Heart right ventricle (tissue), 16 donors: ENCODE results near the gene AK4. TPM values are rescaled to one million over a fixed set of nuclear protein-coding genes. Genes with fewer than 3 reads are reported as not detected.
A peak's percentile ranks its signal among the peaks of the same experiment; 100 is the strongest.
"Not testable (repeated sequence)": the region's sequence is repeated elsewhere in the genome, so short reads cannot be mapped to it uniquely, and the experiment has no call there.

Source experiments
- ATAC-seq, 8 donors: fragments of 200-7000 bp; cut with Tn5 transposase; one replicate each; pipeline ENCODE4 v1.9.1; 2020; ENCODE audit warnings: mild to moderate bottlenecking in 8 of 8, moderate library complexity in 8 of 8, moderate number of reproducible peaks in 1 of 8
- DNase-seq, 2 donors: peaks; one replicate each; pipeline ENCODE4 v3.0.0-alpha.2; 2020
- H3K27ac ChIP-seq, 10 donors: fragments of 200-600 bp; sonication (generic) in 2 of 10; one replicate each; pipeline versions ENCODE4 v1.5.0 to v1.8.0; 2020 to 2022; ENCODE audit warnings: mild to moderate bottlenecking in 3 of 10
- H3K27me3 ChIP-seq, 7 donors: fragments of 200-600 bp; one replicate each; pipeline ENCODE4 v1.8.0; 2021 to 2022; ENCODE audit warnings: mild to moderate bottlenecking in 2 of 7
- H3K36me3 ChIP-seq, 9 donors: fragments of 200-600 bp; sonication (generic) in 1 of 9; one replicate each; pipeline versions ENCODE4 v1.5.0 to v1.8.0; 2020 to 2022; ENCODE audit warnings: mild to moderate bottlenecking in 2 of 9
- H3K4me1 ChIP-seq, 9 donors: fragments of 200-600 bp; sonication (generic) in 1 of 9; one replicate each; pipeline versions ENCODE4 v1.5.0 to v1.8.0; 2020 to 2022; ENCODE audit warnings: mild to moderate bottlenecking in 4 of 9
- H3K4me3 ChIP-seq, 10 donors: fragments of 200-600 bp; sonication (generic) in 2 of 10; one replicate each; pipeline versions ENCODE4 v1.5.0 to v1.8.0; 2020 to 2022; ENCODE audit warnings: mild to moderate bottlenecking in 7 of 10, moderate library complexity in 2 of 10
- H3K9me3 ChIP-seq, 11 donors: fragments of 200-600 bp in 10 of 11; sonication (generic) in 2 of 11; one replicate each; pipeline versions ENCODE4 v1.5.0 to v1.8.0; 2013 to 2022; ENCODE audit warnings: mild to moderate bottlenecking in 2 of 11, control low read depth in 1 of 11, moderate library complexity in 1 of 11
- WGBS, 2 donors: extraction: QIAGEN DNeasy Blood & Tissue Kit; methylation state at CpG; one replicate each; pipeline ENCODE4 v1.1.7; 2013; ENCODE audit warnings: inconsistent platforms in 1 of 2; 5-methylcytosine and 5-hydroxymethylcytosine counted together
- intact Hi-C, 10 donors: fragments of 100-400 bp; cut with DNase I; formaldehyde crosslinking; loops; one replicate each; pipeline versions ENCODE4 v1.11.1 to v1.14.2; 2022
- long read RNA-seq, 3 donors: library from polyadenylated mRNA; unstranded; transcript quantifications; one replicate each; pipeline ENCODE4 v2.0.0, GENCODE V29; 2020 to 2021
- polyA plus RNA-seq, 2 donors: library from polyadenylated mRNA; stranded (reverse); fragments of 200-250 nt; gene quantifications; one replicate each; pipeline ENCODE4 v1.2.3, GENCODE V29; 2013
- total RNA-seq, 10 donors: library from RNA; stranded (reverse); fragmentation: NEBNext Ultra II Directional in 3 of 10; extraction: Animal tissue kit (Norgen Biotek cat#: 25700) in 3 of 10; gene quantifications; one replicate each; pipeline versions ENCODE4 v1.2.1 to v1.2.4, GENCODE V29; 2021 to 2023
- TF ChIP-seq, protein P1 (sequence below), 9 donors: fragments of 200-600 bp; sonication (generic) in 2 of 9; IDR thresholded peaks; one replicate each; pipeline versions ENCODE4 v1.5.0 to v1.8.0; 2021 to 2022; ENCODE audit warnings: antibody characterized with exemption in 9 of 9, mild to moderate bottlenecking in 5 of 9, moderate library complexity in 1 of 9
- donor health status: Arrhythmogenic right ventricular cardiomyopathy.
- donor health status: ischemic (EF 13 %, LVEDD 7.1; RV severe dilation, severe dysfunction).
- donor health status: healthy with polysubstance abuse.
- donor health status: DM: no; HTN: yes; CAD: no.
- donor health status: DM: no; HTN: no; CAD: no.
- donor health status: ischemic (EF 25% LVEDD 6.9; RV normal size, moderate dysfunction).
- donor health status: ischemic (EF 25% LVEDD 5.7; RV mildly dilated, moderate dysfunction).
- donor health status: healthy.
- donor health status: DM: yes; HTN: yes; CAD: no.
- donor health status: Ischemic cardiomyopathy.
- donor health status: ischemic (EF 35%, LVEDD 5.7; RV mildly dilated, moderate dysfunction).
- donor health status: nonischemic (EF 11% LVEDD 7.7; RV severe dilation, severe dysfunction).
- donor health status: DM: yes; HTN: yes; CAD: no.
- donor health status: PGD.
- donor health status: ischemic (EF 29% LVEDD 5.4; RV normal size, mild dysfunction).
- donor health status: nonischemic (EF 23%, LVEDD 6.1; RV moderate dilation, normal function).

AK4 gene
- total RNA-seq = 100 to 1,000 TPM; 122 to 179 (median 143) TPM
- 10 to 100 TPM in 1 of 2 donors, 1 to 10 TPM in 1; 9.9 to 25.1 TPM for polyA plus RNA-seq
- long read RNA-seq, donor 1, full-length matches to known transcripts = 61 of 87 reads
- long read RNA-seq, donor 1, partial matches to known transcripts = 2 of 87 reads
- long read RNA-seq, donor 1, other reads (novel, unspliced or antisense) = 24 of 87 reads
- long read RNA-seq, donor 2, full-length matches to known transcripts = 98 of 136 reads
- long read RNA-seq, donor 2, partial matches to known transcripts = 2 of 136 reads
- long read RNA-seq, donor 2, other reads (novel, unspliced or antisense) = 36 of 136 reads
- long read RNA-seq, donor 3, full-length matches to known transcripts = 158 of 237 reads
- long read RNA-seq, donor 3, partial matches to known transcripts = 33 of 237 reads
- long read RNA-seq, donor 3, other reads (novel, unspliced or antisense) = 46 of 237 reads

DNA sequence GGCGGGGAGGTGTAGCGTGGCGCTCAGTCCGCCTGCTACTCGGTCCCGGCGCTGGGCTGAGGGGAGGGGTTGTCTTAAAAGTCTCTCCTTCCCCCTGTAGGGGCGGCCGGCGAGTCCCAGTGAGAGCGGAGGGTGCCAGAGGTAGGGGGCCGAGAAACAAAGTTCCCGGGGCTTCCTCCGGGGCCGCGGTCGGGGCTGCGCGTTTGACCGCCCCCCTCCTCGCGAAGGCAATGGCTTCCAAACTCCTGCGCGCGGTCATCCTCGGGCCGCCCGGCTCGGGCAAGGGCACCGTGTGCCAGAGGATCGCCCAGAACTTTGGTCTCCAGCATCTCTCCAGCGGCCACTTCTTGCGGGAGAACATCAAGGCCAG, at the start of gene AK4:
TSS of gene AK4 (plus strand) at position 26 of the 370 bp plus-strand sequence. CDS start at position 231, 205 bp downstream.
- WGBS, 2 donors = 0 to 3% methylated on average over 8 to 12 of the region's 33 CpGs

DNA sequence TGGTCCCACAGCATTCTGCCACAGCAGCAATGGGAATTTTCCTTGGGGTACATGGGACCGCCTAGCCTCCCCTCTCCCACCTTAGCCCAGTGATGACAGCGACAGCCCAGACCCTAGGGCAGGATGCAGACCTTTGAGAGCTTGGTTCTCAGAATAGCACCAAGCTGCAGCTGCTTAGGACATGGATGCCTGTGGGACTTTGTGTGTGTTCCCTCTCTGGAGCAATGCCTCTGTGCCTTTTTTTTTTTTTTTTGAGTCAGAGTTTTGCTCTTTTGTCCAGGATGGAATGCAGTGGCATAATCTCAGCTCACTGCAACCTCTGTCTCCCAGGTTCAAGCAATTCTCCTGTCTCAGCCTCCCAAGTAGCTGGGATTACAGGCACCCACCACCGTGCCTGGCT, 44.2 kb upstream of the AK4 start:
- Histone ChIP-seq H3K4me1 (peaks cover 0 to 9% (median 0%) of the 10 kb centered on the region in 9 donors), H3K4me3 (no peak overlapping the region), H3K9me3 (peaks cover 0 to 33% (median 14%) of the 10 kb centered on the region in 11 donors), H3K27ac (no peak overlapping the region), H3K36me3 (no peaks in the 10 kb centered on the region), H3K27me3 (no peaks in the 10 kb centered on the region)
- ATAC-seq (no peak), DNase-seq (no peak)
- TF ChIP-seq, protein P1, sequence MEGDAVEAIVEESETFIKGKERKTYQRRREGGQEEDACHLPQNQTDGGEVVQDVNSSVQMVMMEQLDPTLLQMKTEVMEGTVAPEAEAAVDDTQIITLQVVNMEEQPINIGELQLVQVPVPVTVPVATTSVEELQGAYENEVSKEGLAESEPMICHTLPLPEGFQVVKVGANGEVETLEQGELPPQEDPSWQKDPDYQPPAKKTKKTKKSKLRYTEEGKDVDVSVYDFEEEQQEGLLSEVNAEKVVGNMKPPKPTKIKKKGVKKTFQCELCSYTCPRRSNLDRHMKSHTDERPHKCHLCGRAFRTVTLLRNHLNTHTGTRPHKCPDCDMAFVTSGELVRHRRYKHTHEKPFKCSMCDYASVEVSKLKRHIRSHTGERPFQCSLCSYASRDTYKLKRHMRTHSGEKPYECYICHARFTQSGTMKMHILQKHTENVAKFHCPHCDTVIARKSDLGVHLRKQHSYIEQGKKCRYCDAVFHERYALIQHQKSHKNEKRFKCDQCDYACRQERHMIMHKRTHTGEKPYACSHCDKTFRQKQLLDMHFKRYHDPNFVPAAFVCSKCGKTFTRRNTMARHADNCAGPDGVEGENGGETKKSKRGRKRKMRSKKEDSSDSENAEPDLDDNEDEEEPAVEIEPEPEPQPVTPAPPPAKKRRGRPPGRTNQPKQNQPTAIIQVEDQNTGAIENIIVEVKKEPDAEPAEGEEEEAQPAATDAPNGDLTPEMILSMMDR (IDR thresholded peaks at IDR 0.05) = no peak
- intact Hi-C loops = no loop called here
- 90 to 91% methylated on average over 3 of the region's 3 CpGs for WGBS, 2 donors

More for the DNA sequence above, at the start of gene AK4:
- Histone ChIP-seq H3K27me3 (peaks cover 0 to 25% (median 0%) of the 10 kb centered on the region in 7 donors), H3K4me3 (peak within 1 kb of the TSS; percentile 77 to 94 (median 86)), H3K4me1 (peaks cover 0 to 38% (median 18%) of the 10 kb centered on the region in 9 donors), H3K27ac (peak within 1 kb of the TSS; percentile 55 to 95 (median 88))
- not testable (repeated sequence) for H3K9me3 ChIP-seq, H3K36me3 ChIP-seq, DNase-seq
- peak; percentile 21 to 72 (median 44) for ATAC-seq
- intact Hi-C loops = loop anchor here in 5 of 10 donors (2.0 to 10.0 kb wide), 5 partner anchors 34 to 83 kb away; no protein-coding TSS in a partner anchor

DNA sequence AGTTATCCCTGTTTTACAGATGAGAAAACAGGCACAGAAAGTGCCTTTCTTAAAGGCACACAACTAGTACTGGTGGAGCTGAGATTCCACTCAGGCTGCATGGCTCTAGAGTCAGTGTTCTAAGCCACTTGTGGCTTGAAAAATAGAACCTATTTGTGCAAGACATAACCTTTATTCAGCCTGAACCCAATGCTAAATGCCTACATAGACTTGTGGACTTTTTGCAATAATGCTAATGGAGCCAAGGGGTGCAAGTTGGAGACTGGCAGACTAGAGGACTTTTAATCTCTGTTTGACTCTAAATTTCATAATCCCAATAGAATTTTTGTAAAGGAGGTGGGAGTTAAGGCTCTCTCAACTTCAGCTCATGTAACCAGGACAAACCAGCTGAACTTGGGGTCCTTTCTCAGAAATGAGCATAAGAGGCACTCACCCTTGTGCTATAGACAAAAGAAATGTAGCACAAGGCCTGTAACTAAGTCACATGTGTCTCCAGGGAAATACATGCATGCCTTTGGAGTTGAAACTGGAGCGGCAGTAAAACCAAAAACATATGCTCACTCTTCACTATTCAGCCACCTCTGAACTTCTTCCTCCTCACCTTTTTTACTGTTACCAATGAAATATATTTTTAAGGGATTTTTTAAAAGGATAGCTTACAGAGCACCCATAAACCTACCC, 43.0 kb upstream of the AK4 start:
- Histone ChIP-seq H3K27ac (no peak overlapping the region), H3K36me3 (no peaks in the 10 kb centered on the region), H3K4me1 (peaks cover 0 to 9% (median 0%) of the 10 kb centered on the region in 9 donors), H3K9me3 (peaks cover 0 to 21% (median 7%) of the 10 kb centered on the region in 11 donors), H3K27me3 (no peaks in the 10 kb centered on the region), H3K4me3 (no peak overlapping the region)
- intact Hi-C loops = no loop called here
- ATAC-seq = no peak
- 49 to 56% methylated on average over 1 of the region's 1 CpG for WGBS, 2 donors
- TF ChIP-seq, protein P1 (IDR thresholded peaks at IDR 0.05) = no peak
- no peak for DNase-seq

DNA sequence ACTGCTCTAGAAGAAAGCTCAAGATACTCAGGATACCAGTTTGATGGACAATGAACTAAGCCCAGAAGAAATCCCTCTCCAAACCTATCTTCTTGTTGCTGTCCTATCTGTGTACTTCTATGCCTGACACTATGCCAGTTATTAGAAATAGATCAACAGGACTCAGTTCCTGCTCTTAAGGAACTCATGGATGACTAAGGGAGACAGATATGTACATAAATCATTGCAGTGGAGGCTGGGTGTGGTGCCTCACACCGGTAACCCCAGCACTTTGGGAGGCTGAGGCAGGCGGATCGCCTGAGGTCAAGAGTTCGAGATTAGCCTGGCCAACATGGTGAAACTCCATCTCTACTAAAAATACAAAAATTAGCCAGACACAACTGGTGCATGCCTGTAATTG, 42.4 kb upstream of the AK4 start:
- Histone ChIP-seq H3K4me1 (peaks cover 0 to 9% (median 0%) of the 10 kb centered on the region in 9 donors), H3K4me3 (no peak overlapping the region), H3K9me3 (peaks cover 0 to 16% (median 3%) of the 10 kb centered on the region in 11 donors), H3K36me3 (no peaks in the 10 kb centered on the region), H3K27me3 (no peaks in the 10 kb centered on the region), H3K27ac (no peak overlapping the region)
- TF ChIP-seq, protein P1 (IDR thresholded peaks at IDR 0.05) = no peak
- ATAC-seq (no peak), DNase-seq (no peak)
- intact Hi-C loops = no loop called here
- WGBS, 2 donors = 82% methylated on average over 4 of the region's 4 CpGs
